HG03064 (cell line): ENCODE measurements around the gene ATP4A.

ENCODE experiments used
- ATAC-seq: cut with Tn5 transposase; IDR thresholded peaks from one replicate; pipeline ENCODE4 v1.9.1; 2021; ENCODE audit warnings: low read depth; ENCODE audit not compliant: unreplicated experiment

ATP4A gene

DNA sequence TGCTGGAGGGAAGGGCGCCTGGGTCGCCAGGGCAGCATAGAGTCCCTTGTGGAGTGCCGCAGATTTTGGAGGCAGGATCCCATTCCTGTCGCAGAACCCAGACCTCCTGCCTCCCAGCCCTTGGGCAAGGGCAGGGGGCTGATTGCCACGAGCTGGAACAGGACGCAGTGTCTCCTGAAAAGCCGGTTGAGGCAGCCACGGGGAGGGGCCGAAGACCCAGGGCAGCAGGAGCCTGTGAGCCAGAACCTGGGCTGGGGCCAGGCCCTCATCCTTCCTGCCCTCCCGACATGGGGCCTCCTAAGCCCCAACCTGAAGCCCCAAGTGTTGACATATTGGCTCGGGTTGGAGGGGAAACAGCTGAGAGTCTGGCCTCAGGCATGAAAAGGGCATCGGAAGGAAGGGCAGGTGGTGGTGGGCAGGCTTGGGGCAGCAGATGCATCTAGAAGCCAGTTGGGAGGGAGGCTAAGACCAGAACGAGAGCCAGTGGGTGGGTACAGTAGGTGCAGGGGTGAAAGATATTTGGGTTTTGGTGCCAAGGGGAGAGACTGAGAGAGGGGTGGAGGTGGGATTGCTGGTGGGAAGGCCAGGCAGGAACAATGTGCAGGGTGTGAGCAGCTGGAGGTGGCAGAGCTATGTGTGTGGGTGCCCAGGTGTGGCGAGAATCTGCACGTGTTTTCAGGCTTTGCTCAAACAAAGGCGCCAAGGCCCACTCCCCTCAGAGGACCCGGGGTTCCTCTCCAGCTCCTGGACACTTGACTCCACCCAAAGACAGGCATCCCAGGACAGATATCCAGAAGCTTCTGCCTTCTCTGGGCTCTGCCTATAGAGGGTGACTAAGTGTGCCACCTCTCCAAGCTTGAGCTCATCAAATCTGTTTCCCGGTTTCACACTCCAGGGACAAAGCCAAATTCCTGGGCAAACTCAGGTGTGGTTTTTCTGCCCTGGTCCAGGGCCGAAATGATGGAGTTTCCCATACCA, 33.9 kb downstream of the ATP4A start:
- ATAC-seq, result no peak

DNA sequence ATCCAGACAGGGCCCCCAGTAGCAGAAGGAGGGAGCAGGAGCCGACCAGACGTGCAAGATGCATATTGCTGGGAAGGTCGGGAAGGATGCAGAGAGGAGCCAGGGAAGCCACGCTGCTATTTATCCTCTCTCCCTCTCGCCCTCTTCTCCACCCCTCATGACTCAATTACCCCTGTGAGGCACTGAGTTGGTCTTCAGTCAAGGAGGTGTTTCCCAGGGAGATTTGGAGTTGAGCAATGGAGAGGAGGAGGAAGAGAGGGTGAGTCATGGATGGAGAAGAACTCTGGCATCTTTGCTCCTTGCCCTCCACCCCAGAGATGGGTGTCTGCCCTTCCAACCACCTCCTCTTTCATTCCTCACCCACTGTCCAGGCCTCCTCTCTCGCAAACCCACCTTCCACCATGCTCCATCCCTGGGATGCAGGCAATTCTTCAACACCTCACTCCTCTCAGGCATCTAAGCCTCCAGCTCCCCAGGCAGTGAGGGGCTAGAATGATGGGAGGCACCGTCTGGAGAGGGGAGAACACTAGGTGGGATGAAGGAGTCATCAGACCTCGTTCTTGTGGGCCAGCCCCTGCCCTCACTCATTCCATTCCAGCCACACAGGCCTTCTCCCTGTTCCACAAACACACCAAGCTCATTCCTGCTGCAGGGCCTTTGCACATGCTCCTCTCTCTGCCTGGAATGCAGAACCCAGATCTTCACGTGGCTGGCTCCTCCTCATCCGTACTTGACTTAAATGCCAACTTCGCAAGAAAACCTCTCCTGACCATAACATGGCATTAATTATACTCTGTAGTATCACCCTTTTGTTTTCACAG, 35.0 kb downstream of the ATP4A start, which contains the start of gene SBSN:
Gene SBSN (minus strand): TSS at position 94 of the 821 bp plus-strand sequence. CDS start 30 bp downstream, at position 64.
- ATAC-seq, result no peak

DNA sequence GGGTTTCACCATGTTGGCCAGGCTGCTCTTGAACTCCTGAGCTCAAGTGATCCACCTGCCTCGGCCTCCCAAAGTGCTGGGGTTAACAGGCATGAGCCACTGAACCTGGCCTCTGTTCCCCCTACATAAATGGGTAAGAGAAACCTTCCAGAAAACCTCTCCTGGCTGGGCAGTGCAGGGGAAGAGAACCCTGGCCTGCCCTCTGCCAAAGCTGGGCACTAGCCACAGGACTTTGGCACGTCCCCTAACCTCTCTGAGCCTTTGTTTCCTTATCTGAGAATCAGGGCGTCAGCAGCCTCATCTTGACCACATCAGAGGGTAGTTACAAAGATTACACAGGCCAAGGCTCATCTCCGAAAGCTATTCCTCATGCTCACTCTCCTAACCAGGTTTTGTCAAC, 37.6 kb downstream of the ATP4A start:
- no peak for ATAC-seq

DNA sequence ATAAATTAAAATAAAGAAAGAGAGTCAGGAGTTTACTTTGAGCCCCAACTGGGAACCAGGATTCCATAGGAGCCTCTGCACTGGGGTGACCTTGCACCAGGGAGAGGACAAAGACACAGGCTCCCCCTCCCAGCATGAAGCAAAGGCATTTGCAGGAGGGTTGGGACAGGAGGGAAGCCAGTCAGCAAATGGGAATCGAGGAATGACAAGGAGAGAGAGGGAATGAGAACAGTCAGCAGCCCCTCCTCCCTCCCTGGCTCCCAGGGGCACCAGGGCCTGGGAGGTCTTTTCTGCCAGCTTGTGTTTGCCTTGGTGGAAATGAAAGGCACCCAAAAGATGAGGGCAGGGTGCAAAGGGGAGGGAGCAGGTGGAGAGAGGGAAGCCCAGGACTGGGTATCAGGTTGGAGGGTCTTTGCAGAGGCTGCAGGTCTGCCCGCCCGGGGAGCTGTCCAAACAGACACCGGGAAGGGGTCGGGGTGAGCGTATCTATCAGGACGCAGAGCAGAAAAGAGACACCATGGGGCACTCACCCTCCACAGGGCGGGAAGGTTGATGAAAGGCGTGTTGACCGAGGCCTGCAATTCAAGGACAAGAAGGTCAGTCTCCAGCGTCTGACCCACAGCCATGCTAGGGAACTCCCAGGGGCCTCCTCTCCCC, 39.1 kb downstream of the ATP4A start:
- ATAC-seq, result no peak

DNA sequence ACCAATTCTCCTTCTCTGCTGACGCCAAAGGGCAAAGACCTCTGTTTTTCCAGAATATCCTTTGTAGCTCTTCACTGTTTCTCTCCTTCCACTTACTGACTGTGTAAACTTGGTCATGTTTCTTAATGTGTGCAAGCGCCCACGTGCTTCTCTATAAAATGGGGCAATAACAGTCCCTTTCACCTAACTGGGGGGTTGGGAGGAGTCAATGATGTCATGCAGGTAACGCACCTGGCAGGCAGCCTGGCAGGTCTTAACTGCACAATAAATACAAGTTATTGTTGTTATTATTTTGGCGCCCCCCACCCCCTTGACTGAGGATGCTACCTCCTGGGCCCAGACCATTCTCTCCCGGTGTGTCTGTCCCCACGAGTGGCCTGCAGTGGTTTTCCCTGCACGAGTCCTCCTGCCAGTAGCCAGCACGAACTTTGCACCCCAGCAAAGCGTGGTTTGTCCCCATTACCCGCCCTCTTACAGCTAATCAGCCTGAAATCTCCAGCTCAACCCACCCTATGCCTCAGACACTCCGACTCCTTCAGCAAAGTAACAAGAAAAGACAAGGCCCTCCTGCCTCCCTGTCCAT, 40.6 kb downstream of the ATP4A start:
- ATAC-seq, result no peak

DNA sequence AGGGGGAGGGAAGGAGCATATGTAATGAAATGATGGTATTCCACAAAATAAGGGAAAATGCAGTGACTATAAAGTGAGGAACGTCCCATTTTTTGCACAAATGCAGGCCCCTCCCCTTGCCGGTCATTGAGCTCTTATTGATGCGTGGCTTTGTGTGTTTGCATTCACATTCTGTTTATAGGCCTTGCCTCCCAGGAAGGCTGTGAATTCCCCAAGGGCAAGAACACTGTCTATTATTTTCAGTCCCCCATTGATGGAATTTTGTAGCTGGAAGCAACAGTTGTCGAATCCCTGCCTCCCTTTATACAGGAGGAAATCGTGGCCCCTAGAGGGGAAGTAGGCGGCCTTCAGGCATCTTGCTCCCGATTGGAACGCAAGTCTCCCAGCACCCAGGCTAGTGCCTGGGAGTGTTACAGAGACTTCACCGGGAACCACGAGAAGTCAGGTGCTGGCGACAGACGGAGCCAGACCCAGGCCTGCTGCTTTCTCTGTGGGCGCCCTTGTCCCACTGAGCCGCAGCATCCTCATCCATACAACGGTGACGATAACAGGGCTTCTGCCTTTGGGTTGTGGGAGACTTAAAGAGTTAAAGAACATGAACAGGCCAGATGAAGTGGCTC, 42.2 kb downstream of the ATP4A start:
- no peak for ATAC-seq

DNA sequence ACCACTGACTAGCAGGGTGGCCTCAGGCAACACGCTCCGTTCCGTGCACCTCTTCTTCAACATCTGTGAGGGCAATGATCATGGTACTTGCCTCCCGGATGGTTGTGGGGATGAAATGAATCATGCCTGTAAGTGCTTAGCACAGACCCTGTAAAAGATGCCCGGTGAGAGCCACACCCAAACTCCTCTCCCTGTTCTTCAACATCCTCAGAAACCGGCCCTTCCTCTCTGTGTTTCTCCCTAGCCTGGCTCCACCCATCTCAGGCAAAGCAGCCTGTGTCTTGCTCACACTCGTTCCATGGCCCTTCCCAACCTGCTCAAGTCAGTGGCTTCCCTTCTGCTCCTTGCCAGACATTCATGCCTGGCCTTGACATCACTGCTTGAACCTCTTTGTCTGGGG, 44.2 kb downstream of the ATP4A start:
- no peak for ATAC-seq

DNA sequence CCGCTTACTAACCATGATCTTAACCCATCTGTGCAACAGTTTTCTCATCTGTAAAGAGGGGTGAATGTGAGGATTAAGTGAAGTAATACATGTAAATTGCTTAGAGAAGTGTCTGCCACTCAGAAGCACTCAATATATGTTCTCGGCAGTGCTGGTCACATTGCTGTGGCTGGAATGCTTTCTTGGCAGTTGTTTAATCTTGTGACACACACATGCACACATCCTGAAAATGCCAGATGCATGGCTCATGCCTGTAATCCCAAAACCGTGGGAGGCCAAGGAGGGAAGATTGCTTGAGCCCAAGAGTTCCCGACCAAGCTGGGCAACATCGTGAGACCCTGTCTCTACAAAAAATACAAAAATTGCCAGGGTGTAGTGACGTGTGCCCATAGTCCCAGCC, 45.1 kb downstream of the ATP4A start:
- no peak for ATAC-seq

DNA sequence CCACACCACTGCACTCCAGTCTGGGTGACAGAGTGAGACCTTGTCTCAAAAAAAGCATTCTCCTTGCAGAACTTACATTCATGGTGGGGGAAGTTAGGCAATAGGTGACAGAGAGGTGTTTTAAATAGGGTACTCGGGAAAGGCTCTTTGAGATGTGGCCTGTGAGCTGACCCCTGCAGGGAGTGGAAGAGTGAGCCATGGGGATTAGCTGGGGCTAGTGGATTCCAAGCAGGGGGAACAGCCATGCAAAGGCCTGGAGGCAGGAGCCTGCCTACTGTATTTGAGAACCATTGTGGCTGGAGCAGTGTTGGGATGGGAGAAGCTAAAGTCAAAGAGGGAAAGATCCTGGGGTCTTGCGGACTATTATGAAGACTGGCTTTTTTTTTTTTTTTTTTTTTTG, 46.1 kb downstream of the ATP4A start:
- ATAC-seq, result no peak

DNA sequence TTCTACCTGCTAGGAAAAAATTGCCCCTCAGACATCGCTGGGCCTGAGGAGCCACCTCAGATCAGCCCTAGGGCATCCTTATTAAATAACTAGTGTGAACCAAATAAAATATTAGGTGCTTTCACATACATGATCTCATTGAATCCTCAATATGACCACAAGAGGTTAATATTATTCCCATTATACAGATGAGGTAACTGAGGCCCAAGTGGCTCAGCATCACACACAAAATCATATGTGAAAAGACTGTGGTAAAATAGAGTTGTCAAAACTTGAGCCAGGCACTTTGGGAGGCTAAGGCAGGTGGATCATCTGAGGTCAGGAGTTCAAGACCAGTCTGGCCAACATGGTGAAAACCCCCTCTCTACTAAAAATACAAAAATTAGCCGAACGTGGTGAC, 47.1 kb downstream of the ATP4A start:
- ATAC-seq, result no peak

DNA sequence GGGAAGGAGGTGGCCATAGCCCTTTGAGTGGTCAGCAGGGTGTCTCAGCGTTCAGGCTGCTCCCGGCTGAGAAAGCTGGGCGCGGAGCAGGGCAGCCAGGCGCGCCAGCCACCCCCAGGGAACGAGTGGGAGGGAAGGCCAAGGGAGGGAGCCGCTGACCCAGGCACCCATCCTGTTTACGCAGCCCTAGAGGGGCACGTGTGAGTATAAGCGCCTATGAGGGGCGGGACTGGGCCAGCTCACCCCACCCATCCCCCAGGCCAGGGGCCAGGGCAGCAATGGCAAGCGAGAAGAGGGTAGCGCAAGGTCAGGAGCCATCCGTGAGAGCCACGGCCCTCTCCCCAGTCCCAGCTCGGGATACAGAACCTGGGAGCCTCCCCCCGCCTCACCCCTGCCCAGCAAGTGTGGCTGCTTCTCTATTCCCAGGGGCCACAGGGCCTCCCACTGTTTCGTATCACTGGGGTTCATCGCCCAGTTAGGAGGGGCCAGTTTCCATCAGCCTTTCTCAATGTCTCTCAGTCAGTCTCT, 49.1 kb downstream of the ATP4A start:
- no peak for ATAC-seq

DNA sequence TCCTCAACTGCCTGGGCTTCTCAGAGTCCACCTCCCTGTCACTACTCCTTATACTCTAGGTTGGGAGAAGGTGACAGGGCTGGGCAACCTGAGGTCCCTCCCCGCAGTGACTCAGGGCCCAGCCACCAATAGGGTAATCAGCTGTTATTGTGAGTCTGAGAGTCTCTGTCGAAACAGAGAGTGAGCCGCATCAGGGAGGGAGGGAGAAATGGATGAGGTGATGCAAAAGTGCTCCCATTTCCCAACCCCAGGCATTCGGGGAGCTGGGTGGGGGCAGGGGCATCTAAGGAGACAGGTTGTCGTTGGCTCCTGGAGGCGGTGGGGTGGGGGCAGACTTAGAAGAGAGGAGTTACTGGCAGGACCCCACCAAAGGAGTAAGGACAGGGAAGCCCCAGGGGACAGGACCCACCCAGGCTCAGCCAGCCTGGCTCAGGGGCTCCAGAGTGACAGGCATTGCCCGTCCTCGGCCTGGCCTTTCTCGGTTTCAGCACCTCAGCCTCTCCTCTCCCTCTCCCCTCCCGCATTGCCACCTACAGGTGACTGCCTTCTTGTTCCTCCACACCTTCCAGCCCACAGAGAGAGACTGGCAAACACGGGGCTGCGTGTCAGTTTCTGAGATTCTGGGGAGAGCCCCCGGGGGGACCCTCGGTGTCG, 49.7 kb downstream of the ATP4A start, which contains the start of gene DMKN:
Gene DMKN (minus strand): TSS at position 22 of the 654 bp plus-strand sequence. CDS start 174 bp downstream, outside the sequence.
- no peak for ATAC-seq

DNA sequence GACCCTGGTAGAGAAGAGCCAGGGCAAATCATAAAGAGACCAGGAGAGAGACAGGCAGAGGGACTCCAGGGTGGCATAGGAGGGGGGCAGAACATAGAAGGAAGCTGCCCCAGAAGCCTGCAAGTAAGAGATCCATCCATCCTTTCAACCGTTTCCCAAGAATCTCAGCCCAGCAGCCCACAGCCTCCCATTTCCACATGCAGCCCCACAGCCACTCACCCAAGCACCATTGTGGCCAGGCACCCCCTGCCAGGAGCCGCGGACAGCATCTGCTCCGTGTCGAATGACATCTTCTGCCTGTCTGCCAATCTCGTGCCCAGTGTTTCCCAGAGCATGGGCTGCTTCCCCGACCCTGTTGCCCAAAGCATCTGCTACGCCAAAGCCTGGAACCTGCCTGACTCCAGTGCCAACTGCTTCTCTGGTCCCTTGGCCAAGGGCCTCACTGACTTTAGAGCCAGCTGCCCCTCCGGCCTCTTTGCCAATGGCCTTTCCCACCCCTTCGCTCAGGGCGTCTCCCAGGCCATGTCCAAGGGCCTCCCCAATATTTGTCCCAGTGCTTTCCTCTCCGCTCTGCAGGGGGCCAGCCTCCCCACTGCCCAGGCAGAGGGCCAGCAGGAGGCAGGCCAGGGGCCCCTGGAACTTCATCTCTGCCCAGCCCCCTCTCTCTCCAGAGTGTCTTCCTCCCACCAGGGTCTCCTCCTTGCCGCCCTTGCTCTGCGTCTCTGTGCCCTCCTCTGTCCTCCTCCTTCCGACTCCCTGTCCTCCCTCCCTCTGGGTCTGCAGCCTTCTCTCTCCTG, 50.4 kb downstream of the ATP4A start:
- ATAC-seq, result no peak

DNA sequence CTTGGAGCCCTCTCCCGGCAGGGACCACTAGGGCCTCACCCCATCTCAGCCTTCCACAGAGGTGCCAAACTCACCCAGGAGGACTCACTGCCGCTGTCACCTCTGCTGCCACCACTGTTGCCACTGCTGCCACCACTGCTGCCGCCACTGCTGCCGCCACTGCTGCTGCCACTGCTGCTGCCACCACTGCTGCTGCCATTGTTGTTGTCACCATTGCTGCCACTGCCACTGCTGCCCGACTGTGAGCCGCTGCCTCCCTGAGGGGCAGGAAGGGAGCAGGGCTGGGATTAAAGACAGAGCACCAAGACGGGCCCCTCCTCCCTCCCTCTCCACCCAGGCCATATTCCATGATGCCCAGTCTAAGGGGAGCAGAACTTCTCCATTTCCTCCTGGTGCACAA, 52.1 kb downstream of the ATP4A start:
- ATAC-seq, result no peak

DNA sequence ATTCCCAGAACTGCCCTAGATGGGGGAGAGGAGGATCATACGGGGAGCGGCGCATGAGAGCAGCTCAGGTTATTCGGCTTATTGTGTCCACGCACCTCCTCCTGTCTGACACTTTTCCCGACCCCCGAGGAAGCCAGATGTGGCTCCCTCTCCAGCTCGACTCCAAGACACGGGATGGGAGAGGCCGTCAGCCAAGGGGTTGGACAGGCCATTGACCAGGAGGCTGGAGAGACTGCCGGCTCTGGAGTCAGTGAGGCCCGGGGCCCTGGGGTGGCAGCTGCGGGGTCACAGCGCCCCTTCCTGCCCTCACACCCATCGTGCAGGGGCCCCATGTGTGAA, 52.9 kb downstream of the ATP4A start:
- no peak for ATAC-seq

DNA sequence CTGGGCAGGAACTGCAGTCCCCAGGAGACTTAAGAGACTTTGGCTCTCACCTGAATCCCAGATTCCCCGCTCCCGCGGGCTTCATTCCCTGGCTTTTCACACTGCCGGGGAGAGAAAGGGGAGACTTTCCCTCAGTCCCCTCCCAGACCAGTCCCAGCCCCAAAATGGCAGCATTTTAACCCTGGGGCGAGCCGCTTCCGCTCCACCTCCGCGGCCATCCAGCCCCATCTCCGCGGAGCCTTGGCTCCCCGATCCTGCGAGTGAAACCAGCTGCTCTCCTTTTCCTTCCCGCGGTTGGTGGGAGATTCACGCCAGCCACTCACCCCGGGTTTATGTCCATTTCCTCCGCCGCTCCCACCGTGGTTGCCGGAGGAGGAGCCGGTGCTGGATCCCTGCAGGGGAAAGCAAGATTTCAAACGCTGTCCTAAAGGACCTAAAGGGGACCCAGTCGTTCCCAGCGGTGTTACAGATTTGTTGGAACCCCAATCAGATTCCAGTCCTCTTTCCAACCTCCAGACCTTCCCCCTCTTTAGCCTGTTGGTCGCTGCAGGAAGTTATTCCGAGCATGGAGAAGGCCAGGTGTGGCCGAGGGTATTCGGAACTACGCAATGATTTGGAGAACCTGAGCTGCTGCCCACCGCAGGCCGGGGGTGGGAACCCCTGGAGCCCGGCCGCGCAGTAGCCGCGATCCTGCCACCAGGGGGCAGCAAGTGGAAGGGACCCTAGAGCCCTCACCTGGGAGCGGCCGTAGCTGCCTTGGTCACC, 53.4 kb downstream of the ATP4A start:
- no peak for ATAC-seq

DNA sequence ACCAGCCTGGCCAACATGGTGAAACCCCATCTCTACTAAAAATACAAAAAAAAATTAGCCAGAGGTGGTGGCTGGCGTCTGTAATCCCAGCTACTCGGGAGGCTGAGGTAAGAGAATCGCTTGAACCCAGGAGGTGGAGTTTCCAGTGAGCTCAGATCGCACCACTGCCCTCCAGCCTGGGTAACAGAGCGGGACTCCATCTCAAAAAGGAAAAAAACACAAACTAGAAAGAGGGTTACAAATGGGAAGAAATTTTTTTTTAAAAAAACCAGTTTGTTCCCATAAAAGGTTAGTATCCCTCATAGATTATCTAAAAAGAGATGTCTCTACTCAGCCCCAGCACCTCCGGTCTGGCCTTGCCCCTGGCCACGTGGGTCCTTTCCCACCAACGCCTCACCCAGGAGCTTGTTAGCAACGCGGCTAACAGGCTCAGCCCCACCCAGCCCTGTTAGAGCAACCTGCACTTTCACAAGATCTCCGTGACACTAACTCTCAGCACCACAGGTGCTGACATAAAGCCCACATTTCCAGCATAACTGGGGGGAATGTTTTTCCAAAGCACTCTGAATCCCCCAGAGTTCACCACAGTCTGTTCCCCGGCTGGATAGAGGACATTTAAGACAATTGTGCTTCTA, 54.3 kb downstream of the ATP4A start:
- ATAC-seq, result no peak
